HG03103 (cell line): ENCODE results near the gene CTBS.
"Not testable (repeated sequence)": the region's sequence is repeated elsewhere in the genome, so short reads cannot be mapped to it uniquely, and the experiment has no call there.

Experiments
- ATAC-seq: cut with Tn5 transposase; IDR thresholded peaks from one replicate; pipeline ENCODE4 v1.9.1; 2021; ENCODE audit warnings: low read depth; ENCODE audit not compliant: unreplicated experiment

CTBS gene, protein sequence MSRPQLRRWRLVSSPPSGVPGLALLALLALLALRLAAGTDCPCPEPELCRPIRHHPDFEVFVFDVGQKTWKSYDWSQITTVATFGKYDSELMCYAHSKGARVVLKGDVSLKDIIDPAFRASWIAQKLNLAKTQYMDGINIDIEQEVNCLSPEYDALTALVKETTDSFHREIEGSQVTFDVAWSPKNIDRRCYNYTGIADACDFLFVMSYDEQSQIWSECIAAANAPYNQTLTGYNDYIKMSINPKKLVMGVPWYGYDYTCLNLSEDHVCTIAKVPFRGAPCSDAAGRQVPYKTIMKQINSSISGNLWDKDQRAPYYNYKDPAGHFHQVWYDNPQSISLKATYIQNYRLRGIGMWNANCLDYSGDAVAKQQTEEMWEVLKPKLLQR

GRCh38 chr1:84573967-84574842, at the start of gene CTBS:
TSS of gene CTBS (minus strand) at chr1:84574440. CDS start at chr1:84574415, 25 bp downstream.
- ATAC-seq: peak; percentile 81

- ATAC-seq: no peak
Measured at GRCh38 chr1:84621553-84621952, 47.3 kb upstream of the CTBS start.

GRCh38 chr1:84620720-84621313, 46.6 kb upstream of the CTBS start:
- peak; percentile 90 for ATAC-seq

- ATAC-seq: no peak
Measured at GRCh38 chr1:84619383-84620102, 45.3 kb upstream of the CTBS start.

DNA sequence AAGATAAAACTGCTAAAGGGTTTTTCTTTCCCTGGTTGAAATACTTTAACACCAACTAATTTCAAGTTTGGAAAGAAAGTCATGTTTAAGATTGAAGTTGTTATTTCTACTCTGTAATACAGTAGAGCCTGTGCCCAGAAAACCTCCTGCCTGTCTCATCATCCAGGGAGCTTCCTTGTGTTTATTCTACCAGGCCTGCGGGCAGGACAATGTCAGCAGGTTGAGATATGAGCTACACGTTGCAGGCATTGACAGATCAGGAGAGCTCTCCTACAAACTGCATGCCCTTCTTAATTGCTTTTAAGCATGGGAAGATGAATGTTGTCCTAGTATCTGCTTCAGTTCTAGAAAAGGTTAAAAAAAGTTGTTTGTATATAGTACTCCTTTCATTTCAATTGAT, 43.1 kb upstream of the CTBS start:
- no peak for ATAC-seq

DNA sequence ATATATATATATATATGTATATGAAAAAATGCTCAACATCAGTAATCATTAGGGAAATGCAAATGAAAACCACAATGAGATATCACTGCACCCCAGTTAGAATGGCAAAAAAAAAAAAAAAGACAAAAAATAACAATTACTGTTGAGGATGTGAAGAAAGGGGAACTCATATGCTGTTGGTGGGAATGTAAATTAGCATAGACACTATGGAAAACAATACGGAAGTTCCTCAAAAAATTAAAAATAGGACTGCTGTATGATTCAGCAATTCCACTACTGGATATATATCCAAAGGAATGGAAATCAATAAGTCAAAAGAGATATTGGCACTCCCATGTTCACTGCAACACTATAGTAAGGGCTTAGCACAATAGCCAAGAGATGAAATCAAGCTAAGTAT, 41.5 kb upstream of the CTBS start:
- ATAC-seq: no peak

- ATAC-seq: no peak
Measured at GRCh38 chr1:84613887-84614286, 39.6 kb upstream of the CTBS start.

GRCh38 chr1:84613026-84613425, 38.8 kb upstream of the CTBS start:
- no peak for ATAC-seq

DNA sequence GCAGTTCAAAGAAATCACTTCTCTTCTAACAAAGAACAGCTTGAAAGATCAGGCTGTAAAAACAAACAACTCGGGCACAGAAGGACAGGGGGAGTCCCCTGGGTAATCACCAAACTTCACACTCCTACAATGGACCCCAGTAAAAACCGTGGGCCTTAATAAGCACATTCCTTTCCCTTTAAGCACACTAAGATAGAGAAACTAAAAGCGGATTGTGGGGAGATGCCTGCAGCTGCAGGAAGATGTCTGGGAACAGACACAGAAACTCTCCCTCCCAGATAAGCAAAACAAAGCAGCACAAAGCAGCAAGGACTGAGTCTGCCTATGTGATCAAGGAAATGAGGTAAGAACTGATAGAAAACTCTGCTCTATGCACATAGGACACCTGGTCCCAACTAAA, 37.6 kb upstream of the CTBS start:
- no peak for ATAC-seq

GRCh38 chr1:84611091-84611490, 36.9 kb upstream of the CTBS start:
- ATAC-seq: no peak

DNA sequence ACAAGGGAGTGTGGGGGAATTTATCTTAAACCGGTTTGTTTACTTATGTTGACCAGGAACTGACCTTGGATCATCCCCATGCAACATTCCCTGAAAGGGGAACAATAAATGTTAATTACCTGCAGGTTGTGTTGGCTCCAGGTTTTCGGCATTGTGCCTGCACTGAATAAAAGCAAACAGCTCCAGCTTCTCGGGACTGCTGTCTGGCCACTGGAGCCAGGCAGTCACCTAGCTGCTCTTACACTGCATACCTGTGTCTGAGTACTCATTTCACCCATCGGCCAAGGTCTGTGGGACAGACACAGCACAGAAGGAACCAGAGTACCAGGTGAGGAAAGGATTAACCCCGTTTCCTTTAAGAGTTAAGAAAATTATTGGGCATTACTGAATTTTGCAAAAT, 32.7 kb upstream of the CTBS start:
- ATAC-seq: no peak

DNA sequence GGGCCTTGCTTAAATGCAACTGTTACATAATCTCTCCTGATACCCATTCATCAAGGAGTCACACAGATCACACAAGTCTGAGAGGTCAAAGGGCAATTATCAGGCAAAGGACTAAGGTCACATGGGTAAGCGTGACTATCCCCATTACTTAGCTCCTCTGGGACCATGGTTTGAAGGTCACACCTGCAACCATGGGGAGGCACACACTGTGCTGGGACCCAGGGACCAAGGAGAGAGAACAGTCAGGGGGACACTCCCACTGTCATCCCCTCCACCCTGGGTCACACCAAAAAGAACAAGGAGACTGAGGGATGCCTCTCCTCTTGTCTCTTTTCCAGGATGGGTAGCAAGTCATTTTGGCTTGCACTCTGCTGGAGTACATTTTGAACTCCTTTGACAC, 30.9 kb upstream of the CTBS start:
- no peak for ATAC-seq

DNA sequence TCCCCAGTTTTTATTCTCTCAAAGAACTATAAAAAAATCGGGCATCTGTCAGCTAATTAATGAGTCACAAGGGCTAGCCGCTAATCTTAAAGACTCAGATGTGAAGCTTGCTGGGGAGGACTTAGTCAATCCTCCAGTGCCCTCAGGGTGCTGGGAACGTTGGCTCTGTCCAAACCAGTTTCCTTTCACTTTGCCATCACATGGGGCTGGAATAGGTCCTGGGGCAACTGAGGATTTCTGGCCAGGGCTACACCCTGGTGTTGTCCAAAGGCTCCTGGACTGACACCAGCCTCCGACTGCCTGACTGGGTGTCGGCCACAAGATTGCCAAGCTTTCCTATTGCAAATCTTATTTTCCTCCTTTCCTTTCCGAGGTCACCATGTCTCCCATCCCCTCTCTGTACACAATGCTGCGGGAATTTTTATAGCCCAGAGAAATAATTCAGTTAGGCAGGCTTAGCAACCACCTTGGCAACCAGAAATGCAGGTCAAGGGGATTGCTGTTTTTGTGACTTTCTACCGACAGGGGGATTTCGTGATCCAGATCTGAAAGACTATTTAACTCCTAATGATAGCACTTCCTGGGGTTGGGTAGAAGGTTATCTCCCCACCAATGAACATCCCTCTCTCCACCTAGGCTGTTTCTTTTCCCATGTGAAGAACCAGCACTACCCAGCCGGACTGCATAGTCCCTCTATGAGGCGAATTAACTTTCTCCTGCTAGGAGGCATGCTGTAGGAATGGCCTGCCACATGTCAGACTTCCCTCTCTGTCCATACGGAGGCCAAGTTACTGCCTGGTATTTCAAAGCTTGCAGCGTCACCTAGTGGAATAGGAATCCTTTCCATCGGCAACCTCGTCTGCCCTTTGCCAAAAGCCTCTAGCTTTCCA, 29.9 kb upstream of the CTBS start:
- no peak for ATAC-seq

DNA sequence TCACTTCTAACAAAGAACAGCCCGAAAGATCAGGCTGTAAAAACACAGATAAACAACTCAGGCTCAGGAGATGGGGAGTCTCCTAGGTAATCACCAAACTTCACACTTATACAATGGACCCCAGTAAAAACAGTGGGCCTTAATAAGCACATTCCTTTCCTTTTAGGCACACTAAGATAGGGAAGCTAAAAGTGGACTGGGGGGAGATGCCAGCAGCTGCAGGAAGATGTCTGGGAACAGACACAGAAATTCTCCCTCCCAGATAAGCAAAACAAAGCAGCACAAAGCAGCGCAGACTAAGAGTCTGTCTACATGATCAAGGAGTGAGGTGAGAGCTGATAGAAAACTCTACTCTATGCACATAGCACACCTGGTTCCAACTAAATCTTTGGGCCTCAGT, 29.0 kb upstream of the CTBS start:
- ATAC-seq: no peak

- ATAC-seq: no peak
Measured at GRCh38 chr1:84600796-84601195, 26.6 kb upstream of the CTBS start.

- peak; percentile 83 for ATAC-seq
Measured at GRCh38 chr1:84598846-84599741, 24.9 kb upstream of the CTBS start.

DNA sequence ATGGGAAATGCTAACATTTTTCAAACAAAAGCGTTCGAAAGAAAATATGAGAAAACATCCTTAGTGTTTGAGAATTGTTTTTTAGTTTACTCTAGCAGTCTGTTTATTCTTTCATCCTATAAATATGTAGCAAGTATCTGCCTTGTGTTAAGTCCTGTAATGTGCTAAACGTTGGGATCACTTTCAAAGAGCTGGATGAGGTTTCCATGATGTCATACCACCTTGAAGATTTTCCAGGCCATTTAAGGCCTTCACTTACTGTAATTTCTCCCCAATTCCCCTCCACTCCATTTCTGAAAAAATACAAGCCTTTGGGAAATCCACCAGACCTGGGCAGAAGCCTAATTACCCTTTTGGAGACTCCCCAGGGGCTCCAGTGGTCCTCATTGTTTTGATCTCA, 24.2 kb upstream of the CTBS start:
- peak; percentile 3 for ATAC-seq

DNA sequence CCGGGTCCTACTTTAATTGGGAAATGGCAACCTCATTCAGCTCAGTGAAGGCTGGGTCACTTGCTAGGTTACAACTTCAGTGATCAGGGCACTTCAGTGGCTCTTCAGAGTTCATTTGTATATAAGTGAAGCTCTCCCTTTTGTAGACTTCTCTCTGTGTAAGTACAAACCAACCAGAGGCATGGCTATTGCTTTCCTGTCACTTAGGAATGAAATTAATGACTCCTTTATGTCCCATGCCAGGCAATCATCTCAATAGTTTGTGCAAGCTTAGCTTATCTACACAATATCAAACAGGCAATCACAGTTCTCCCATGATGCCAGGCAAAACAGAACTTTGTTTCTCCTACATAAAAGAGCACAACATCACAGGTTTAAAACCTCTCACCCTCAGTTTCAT, 22.8 kb upstream of the CTBS start:
- ATAC-seq: no peak

GRCh38 chr1:84594959-84595358, 20.7 kb upstream of the CTBS start:
- not testable (repeated sequence) for ATAC-seq
